Measurements from ENCODE around the gene MAP10. TPM values are rescaled to one million over a fixed set of nuclear protein-coding genes. Genes with fewer than 3 reads are reported as not detected.

MAP10 gene
- total and polyA plus RNA-seq, 2 experiments from 2014 or later: 2.9 to 3.3 TPM

DNA sequence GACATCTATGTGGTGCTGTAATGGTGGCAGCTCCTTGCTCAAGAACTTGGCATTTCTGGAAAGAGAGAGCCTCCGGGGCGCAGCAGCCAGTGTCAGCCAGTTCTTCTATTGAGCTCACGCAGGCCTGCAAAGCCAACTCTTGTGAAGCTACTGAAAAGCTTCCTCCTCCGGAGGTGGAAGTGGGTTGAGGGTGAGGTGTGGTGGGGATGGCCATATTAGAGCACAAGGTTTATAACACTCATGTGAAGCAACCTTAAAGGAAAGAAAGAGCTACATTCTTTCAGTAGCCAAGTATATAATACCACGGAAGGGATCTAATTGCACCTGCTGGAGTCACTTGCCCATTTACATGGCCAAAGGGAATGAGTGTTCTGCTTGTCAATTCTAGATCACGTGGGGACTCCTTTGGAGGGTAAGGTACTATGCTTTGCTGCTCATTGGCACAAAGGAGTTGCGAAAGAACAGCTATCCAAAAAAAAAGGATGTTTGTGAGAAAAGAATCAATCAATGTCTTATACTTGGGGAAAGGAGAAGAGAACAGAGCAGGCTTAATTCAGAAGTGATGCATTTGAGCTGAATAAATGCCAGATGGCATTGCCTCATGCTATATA lies 18.3 kb upstream of the MAP10 start:
- H3K36me3 ChIP-seq (ENCODE audit: insufficient read depth): no peaks in the 10 kb centered on the region
- H3K27ac ChIP-seq (ENCODE audit: low read depth): no peak overlapping the region
- TF ChIP-seq, protein P1, sequence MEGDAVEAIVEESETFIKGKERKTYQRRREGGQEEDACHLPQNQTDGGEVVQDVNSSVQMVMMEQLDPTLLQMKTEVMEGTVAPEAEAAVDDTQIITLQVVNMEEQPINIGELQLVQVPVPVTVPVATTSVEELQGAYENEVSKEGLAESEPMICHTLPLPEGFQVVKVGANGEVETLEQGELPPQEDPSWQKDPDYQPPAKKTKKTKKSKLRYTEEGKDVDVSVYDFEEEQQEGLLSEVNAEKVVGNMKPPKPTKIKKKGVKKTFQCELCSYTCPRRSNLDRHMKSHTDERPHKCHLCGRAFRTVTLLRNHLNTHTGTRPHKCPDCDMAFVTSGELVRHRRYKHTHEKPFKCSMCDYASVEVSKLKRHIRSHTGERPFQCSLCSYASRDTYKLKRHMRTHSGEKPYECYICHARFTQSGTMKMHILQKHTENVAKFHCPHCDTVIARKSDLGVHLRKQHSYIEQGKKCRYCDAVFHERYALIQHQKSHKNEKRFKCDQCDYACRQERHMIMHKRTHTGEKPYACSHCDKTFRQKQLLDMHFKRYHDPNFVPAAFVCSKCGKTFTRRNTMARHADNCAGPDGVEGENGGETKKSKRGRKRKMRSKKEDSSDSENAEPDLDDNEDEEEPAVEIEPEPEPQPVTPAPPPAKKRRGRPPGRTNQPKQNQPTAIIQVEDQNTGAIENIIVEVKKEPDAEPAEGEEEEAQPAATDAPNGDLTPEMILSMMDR (conservative IDR thresholded peaks at IDR 0.05; ENCODE audit: low read depth in 2 of 2): no peak
- no peaks in the 10 kb centered on the region for H3K27me3 ChIP-seq (ENCODE audit: insufficient read depth)
- no peak overlapping the region for H3K4me2 ChIP-seq
- H3K4me1 Mint-ChIP-seq: no peaks in the 10 kb centered on the region; the same call in 2 of the 3 replicates
- H3F3A ChIP-seq (replicated peaks; ENCODE audit: low read depth): no peaks in the 10 kb centered on the region
- no peak overlapping the region for H2AFZ ChIP-seq
- H3K9me2 ChIP-seq (ENCODE audit: insufficient read depth): no peaks in the 10 kb centered on the region
- DNase-seq (ENCODE audit: low spot score) (no peak), ATAC-seq (no peak)
- no peaks in the 10 kb centered on the region for H4K20me1 ChIP-seq (replicated peaks; ENCODE audit: insufficient read depth)
- H3K9me3 Mint-ChIP-seq: no peaks in the 10 kb centered on the region
- H3K36me3 Mint-ChIP-seq (ENCODE audit: low read depth): no peaks in the 10 kb centered on the region
- H3K4me1 ChIP-seq (ENCODE audit: insufficient read depth): no peaks in the 10 kb centered on the region
- H3K4me3 ChIP-seq: no peak overlapping the region
- H3K27me3 Mint-ChIP-seq (ENCODE audit: insufficient read depth, low read depth, poor library complexity): peaks cover 2% of the 10 kb centered on the region
- H3K4me3 Mint-ChIP-seq: no peak overlapping the region
- no peaks in the 10 kb centered on the region for H3K79me2 ChIP-seq (replicated peaks; ENCODE audit: insufficient read depth)
- no peak overlapping the region for H3K27ac Mint-ChIP-seq

DNA sequence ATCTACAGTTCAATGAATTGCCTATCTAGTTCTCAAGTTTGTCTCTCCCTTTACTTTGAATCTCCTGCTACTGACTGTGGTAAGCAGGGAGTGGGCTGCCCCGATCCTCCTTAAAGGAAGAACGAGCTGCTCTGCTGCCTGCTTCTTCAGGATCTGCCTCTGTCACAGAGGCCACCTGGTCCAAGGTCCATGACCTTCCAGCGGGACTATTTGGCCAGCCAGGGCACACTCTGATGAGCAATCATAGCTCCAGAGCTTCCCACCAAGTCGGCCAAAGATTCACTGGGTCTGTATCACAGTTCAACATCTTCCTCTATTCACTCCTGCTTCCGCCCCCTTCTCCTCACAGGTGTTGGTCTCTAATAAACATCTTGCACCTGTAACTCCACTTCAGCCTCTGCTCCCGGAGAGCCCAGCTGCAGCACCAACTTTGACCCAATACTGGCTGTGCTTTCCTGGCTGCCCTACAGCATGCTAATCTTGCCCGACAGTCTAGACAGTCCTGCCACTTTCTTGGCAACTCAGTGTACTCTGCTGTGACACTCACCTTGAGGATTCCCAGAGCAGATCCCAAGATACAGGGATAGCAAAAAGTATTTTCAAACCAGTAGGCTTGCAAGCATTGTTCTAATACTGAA lies 16.9 kb upstream of the MAP10 start:
- Histone ChIP-seq H3K36me3 (ENCODE audit: insufficient read depth) (no peaks in the 10 kb centered on the region), H3K27me3 (ENCODE audit: insufficient read depth) (no peaks in the 10 kb centered on the region), H4K20me1 (replicated peaks; ENCODE audit: insufficient read depth) (no peaks in the 10 kb centered on the region), H3K4me1 (ENCODE audit: insufficient read depth) (no peaks in the 10 kb centered on the region), H3K9me2 (ENCODE audit: insufficient read depth) (no peaks in the 10 kb centered on the region), H3F3A (replicated peaks; ENCODE audit: low read depth) (no peaks in the 10 kb centered on the region), H3K4me2 (no peak overlapping the region), H3K4me3 (no peak overlapping the region), H3K79me2 (replicated peaks; ENCODE audit: insufficient read depth) (no peaks in the 10 kb centered on the region), H3K27ac (ENCODE audit: low read depth) (no peak overlapping the region), H2AFZ (peak overlapping the region; percentile 38; the same call in 1 of the 2 replicates)
- no peak for TF ChIP-seq EZH2phosphoT487 (IDR thresholded peaks at IDR 0.05; ENCODE audit: unreplicated experiment)
- TF ChIP-seq, protein P2, sequence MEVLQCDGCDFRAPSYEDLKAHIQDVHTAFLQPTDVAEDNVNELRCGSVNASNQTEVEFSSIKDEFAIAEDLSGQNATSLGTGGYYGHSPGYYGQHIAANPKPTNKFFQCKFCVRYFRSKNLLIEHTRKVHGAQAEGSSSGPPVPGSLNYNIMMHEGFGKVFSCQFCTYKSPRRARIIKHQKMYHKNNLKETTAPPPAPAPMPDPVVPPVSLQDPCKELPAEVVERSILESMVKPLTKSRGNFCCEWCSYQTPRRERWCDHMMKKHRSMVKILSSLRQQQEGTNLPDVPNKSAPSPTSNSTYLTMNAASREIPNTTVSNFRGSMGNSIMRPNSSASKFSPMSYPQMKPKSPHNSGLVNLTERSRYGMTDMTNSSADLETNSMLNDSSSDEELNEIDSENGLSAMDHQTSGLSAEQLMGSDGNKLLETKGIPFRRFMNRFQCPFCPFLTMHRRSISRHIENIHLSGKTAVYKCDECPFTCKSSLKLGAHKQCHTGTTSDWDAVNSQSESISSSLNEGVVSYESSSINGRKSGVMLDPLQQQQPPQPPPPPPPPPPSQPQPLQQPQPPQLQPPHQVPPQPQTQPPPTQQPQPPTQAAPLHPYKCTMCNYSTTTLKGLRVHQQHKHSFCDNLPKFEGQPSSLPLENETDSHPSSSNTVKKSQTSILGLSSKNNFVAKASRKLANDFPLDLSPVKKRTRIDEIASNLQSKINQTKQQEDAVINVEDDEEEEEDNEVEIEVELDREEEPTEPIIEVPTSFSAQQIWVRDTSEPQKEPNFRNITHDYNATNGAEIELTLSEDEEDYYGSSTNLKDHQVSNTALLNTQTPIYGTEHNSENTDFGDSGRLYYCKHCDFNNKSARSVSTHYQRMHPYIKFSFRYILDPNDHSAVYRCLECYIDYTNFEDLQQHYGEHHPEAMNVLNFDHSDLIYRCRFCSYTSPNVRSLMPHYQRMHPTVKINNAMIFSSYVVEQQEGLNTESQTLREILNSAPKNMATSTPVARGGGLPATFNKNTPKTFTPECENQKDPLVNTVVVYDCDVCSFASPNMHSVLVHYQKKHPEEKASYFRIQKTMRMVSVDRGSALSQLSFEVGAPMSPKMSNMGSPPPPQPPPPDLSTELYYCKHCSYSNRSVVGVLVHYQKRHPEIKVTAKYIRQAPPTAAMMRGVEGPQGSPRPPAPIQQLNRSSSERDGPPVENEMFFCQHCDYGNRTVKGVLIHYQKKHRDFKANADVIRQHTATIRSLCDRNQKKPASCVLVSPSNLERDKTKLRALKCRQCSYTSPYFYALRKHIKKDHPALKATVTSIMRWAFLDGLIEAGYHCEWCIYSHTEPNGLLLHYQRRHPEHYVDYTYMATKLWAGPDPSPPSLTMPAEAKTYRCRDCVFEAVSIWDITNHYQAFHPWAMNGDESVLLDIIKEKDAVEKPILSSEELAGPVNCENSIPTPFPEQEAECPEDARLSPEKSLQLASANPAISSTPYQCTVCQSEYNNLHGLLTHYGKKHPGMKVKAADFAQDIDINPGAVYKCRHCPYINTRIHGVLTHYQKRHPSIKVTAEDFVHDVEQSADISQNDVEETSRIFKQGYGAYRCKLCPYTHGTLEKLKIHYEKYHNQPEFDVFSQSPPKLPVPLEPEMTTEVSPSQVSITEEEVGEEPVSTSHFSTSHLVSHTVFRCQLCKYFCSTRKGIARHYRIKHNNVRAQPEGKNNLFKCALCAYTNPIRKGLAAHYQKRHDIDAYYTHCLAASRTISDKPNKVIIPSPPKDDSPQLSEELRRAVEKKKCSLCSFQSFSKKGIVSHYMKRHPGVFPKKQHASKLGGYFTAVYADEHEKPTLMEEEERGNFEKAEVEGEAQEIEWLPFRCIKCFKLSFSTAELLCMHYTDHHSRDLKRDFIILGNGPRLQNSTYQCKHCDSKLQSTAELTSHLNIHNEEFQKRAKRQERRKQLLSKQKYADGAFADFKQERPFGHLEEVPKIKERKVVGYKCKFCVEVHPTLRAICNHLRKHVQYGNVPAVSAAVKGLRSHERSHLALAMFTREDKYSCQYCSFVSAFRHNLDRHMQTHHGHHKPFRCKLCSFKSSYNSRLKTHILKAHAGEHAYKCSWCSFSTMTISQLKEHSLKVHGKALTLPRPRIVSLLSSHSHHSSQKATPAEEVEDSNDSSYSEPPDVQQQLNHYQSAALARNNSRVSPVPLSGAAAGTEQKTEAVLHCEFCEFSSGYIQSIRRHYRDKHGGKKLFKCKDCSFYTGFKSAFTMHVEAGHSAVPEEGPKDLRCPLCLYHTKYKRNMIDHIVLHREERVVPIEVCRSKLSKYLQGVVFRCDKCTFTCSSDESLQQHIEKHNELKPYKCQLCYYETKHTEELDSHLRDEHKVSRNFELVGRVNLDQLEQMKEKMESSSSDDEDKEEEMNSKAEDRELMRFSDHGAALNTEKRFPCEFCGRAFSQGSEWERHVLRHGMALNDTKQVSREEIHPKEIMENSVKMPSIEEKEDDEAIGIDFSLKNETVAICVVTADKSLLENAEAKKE (CRISPR knock-in tag; IDR thresholded peaks at IDR 0.05): no peak
- H3K4me1 Mint-ChIP-seq: no peaks in the 10 kb centered on the region; the same call in 2 of the 3 replicates
- H3K27ac Mint-ChIP-seq: no peak overlapping the region
- ATAC-seq: no peak
- no peaks in the 10 kb centered on the region for H3K27me3 Mint-ChIP-seq (ENCODE audit: insufficient read depth, low read depth, poor library complexity)
- no peaks in the 10 kb centered on the region for H3K36me3 Mint-ChIP-seq (ENCODE audit: low read depth)
- no peak for DNase-seq (ENCODE audit: low spot score)
- no peak overlapping the region for H3K4me3 Mint-ChIP-seq
- no peaks in the 10 kb centered on the region for H3K9me3 Mint-ChIP-seq

Measured in GM23338 (cell line).